Hepatocyte (in vitro differentiated cells): Measurements from ENCODE around the gene GLP1R. TPM values are rescaled to one million over a fixed set of nuclear protein-coding genes. Genes with fewer than 3 reads are reported as not detected.

Experiments used
- DNase-seq: peaks from one replicate; pipeline ENCODE4 v3.0.0-alpha.2; 2016; ENCODE audit warnings: low spot score
- H2AFZ ChIP-seq: fragments of 200-600 bp; sonication (generic); 2 replicates; pipeline ENCODE4 v1.6.0; 2016; ENCODE audit warnings: antibody characterized with exemption, mild to moderate bottlenecking
- H3K27ac ChIP-seq: fragments of 200-600 bp; sonication (generic); 2 replicates; pipeline ENCODE4 v1.5.1; 2016; ENCODE audit warnings: mild to moderate bottlenecking
- H3K27me3 ChIP-seq: fragments of 200-600 bp; sonication (generic); 2 replicates; pipeline ENCODE4 v1.6.1; 2016
- H3K36me3 ChIP-seq: fragments of 200-600 bp; sonication (generic); replicated peaks from 2 replicates; pipeline ENCODE4 v1.5.1; 2016; ENCODE audit warnings: low read depth; ENCODE audit not compliant: insufficient read depth
- H3K4me1 ChIP-seq: fragments of 200-600 bp; sonication (generic); 2 replicates; pipeline ENCODE4 v1.5.1; 2016; ENCODE audit warnings: mild to moderate bottlenecking, moderate library complexity; ENCODE audit not compliant: insufficient read depth
- H3K4me2 ChIP-seq: fragments of 200-600 bp; sonication (generic); 2 replicates; pipeline ENCODE4 v1.6.0; 2016
- H3K4me3 ChIP-seq: fragments of 200-600 bp; sonication (generic); 2 replicates; pipeline ENCODE4 v1.5.1; 2016; ENCODE audit warnings: mild to moderate bottlenecking
- H3K79me2 ChIP-seq: fragments of 200-600 bp; sonication (generic); 2 replicates; pipeline ENCODE4 v1.6.0; 2017; ENCODE audit warnings: mild to moderate bottlenecking
- H3K9me2 ChIP-seq: fragments of 200-600 bp; sonication (generic); replicated peaks from 2 replicates; pipeline ENCODE4 v1.6.0; 2017; ENCODE audit warnings: mild to moderate bottlenecking; ENCODE audit not compliant: insufficient read depth
- H3K9me3 ChIP-seq: fragments of 200-600 bp; sonication (generic); 2 replicates; pipeline ENCODE4 v1.5.1; 2016; ENCODE audit warnings: low read depth, mild to moderate bottlenecking
- H4K20me1 ChIP-seq: fragments of 200-600 bp; sonication (generic); 2 replicates; pipeline ENCODE4 v1.6.0; 2016; ENCODE audit warnings: mild to moderate bottlenecking; ENCODE audit not compliant: insufficient read depth, poor library complexity, severe bottlenecking
- CTCF ChIP-seq: fragments of 200-600 bp; sonication (generic); IDR thresholded peaks from 2 replicates; pipeline ENCODE4 v1.5.1; 2016; ENCODE audit warnings: antibody characterized with exemption, mild to moderate bottlenecking; ENCODE audit not compliant: poor library complexity
- EZH2 ChIP-seq: fragments of 200-600 bp; sonication (generic); IDR thresholded peaks from 2 replicates; pipeline ENCODE4 v1.6.1; 2016; ENCODE audit warnings: antibody characterized with exemption, mild to moderate bottlenecking, borderline replicate concordance
- EZH2phosphoT487 ChIP-seq: fragments of 200-600 bp; sonication (generic); IDR thresholded peaks from one replicate; pipeline ENCODE4 v1.6.1; 2018; ENCODE audit warnings: antibody characterized with exemption, mild to moderate bottlenecking, low read depth, moderate library complexity; ENCODE audit not compliant: unreplicated experiment, severe bottlenecking
- WGBS: methylation state at CpG from one replicate; pipeline ENCODE4 v1.1.6; 2016; ENCODE audit warnings: low lambda C conversion rate; ENCODE audit errors: missing lambda C conversion rate; 5-methylcytosine and 5-hydroxymethylcytosine counted together
- polyA plus RNA-seq: library from polyadenylated mRNA; unstranded; fragments of >200 nt; fragmentation: Nextera tagmentation; extraction: Ambion mirVana; gene quantifications from 2 replicates; pipeline ENCODE4 v1.2.1, GENCODE V29; 2016
- total RNA-seq: library from RNA; depleted of rRNA; stranded (reverse); fragments of >200 nt; gene quantifications from 2 replicates; pipeline ENCODE4 v1.2.3, GENCODE V29; 2014

Gene GLP1R
- total and polyA plus RNA-seq, 2 experiments from 2014 or later: 0.30 TPM; not detected in 1

GRCh38 chr6:39008737-39009136 is 39.8 kb upstream of the GLP1R start:
- WGBS: 0% methylated on average over 1 of the region's 1 CpG
- no peak overlapping the region for H2AFZ ChIP-seq
- no peaks in the 10 kb centered on the region for H3K9me3 ChIP-seq
- no peaks in the 10 kb centered on the region for H3K9me2 ChIP-seq
- H3K36me3 ChIP-seq: no peaks in the 10 kb centered on the region
- no peak overlapping the region for H3K27ac ChIP-seq
- no peak overlapping the region for H3K4me3 ChIP-seq
- no peaks in the 10 kb centered on the region for H3K27me3 ChIP-seq
- TF ChIP-seq CTCF: no peak
- TF ChIP-seq EZH2phosphoT487: no peak
- no peak for TF ChIP-seq EZH2
- DNase-seq: no peak
- no peaks in the 10 kb centered on the region for H3K79me2 ChIP-seq
- H3K4me1 ChIP-seq: peaks cover 7% of the 10 kb centered on the region
- no peak overlapping the region for H3K4me2 ChIP-seq
- no peaks in the 10 kb centered on the region for H4K20me1 ChIP-seq

- WGBS: 0% methylated on average over 1 of the region's 1 CpG
- Histone ChIP-seq H2AFZ (no peak overlapping the region), H3K27me3 (no peaks in the 10 kb centered on the region)
Measured at GRCh38 chr6:39009476-39009875, 39.1 kb upstream of the GLP1R start.

GRCh38 chr6:39016839-39017546 is 31.6 kb upstream of the GLP1R start:
- H3K4me1 ChIP-seq: no peaks in the 10 kb centered on the region
- H3K36me3 ChIP-seq: no peaks in the 10 kb centered on the region
- H3K4me3 ChIP-seq: no peak overlapping the region
- no peak overlapping the region for H3K27ac ChIP-seq
- no peak for TF ChIP-seq CTCF
- TF ChIP-seq EZH2phosphoT487: no peak
- TF ChIP-seq EZH2: no peak
- no peak overlapping the region for H3K4me2 ChIP-seq
- no peaks in the 10 kb centered on the region for H3K9me2 ChIP-seq
- no peak for DNase-seq
- no peaks in the 10 kb centered on the region for H3K9me3 ChIP-seq
- 89% methylated on average over 7 of the region's 7 CpGs for WGBS
- H3K27me3 ChIP-seq: no peaks in the 10 kb centered on the region
- no peak overlapping the region for H2AFZ ChIP-seq
- no peaks in the 10 kb centered on the region for H3K79me2 ChIP-seq
- no peaks in the 10 kb centered on the region for H4K20me1 ChIP-seq

More at GRCh38 chr6:39009476-39009875, 39.1 kb upstream of the GLP1R start:
- no peak for DNase-seq
- Histone ChIP-seq H3K27ac (no peak overlapping the region), H3K36me3 (no peaks in the 10 kb centered on the region), H4K20me1 (no peaks in the 10 kb centered on the region), H3K79me2 (no peaks in the 10 kb centered on the region), H3K4me3 (no peak overlapping the region), H3K9me2 (no peaks in the 10 kb centered on the region), H3K9me3 (no peaks in the 10 kb centered on the region), H3K4me1 (peaks cover 7% of the 10 kb centered on the region), H3K4me2 (no peak overlapping the region)
- TF ChIP-seq CTCF (no peak), EZH2phosphoT487 (no peak), EZH2 (no peak)
